ENCODE measurements around the gene NME4.

Gene NME4

GRCh38 chr16:426906-427249 lies 29.9 kb downstream of the NME4 start:
- DNase-seq (ENCODE audit: low read depth): no peak

DNA sequence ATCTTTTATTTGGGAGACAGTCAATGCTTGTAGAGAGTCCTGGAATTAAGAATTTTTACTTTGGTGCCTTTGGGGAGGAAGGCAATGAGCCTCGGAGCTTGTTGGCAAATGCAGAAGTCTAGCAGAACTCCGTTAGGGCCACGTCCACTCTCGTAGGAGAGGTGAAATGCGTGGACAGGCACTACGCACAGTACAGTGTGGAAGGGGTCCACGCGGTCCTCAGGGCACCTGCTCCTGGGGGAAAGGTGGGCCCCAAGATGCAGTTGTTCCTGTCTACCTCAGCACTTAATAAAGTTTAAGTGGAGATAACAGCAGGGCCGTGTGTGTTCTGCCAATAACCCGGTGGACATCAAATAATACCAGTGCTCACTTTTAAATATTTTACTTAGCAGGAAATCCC lies 30.3 kb downstream of the NME4 start:
- no peak for DNase-seq (ENCODE audit: low read depth)

DNA sequence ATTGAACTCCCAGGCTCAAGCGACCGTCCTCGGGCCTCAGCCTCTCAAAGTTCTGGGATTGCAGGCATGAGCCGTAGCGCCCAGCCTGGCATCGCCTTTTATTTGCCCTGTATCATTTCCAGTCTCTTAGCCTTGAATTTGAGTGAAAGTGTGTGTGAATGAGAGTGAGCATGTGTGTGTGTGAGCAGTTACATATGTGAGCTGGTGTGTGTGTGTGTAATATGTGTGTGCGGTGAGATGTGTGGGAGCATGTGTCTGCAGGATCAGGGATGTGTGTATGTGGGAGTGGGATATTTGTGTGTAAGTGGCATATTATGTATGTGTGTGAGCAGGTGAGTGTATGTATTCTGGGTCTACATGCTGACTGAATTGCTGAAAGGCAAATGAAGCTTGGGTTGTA lies 33.9 kb downstream of the NME4 start:
- no peak for DNase-seq (ENCODE audit: low read depth)

GRCh38 chr16:440627-441026 lies 43.6 kb downstream of the NME4 start:
- DNase-seq (ENCODE audit: low read depth): no peak

DNA sequence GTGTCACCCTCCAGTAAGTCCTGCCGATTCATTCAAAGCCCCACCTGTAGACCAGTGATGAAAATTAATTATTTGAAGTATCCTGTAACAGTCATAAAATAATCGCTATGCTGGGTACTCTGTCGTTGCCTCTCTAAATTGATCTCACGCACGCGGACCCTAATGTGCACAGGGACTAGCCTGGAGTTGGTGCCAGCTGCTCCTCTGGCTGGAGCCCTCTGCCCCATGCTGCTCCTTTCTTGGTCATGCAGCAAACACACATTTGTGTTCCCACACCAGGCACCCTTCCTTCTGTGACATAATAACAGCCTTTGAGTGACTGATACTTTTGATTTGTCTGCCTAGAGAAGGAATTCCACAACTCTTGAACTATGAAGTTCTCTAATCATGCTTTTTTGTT lies 44.4 kb downstream of the NME4 start:
- DNase-seq (ENCODE audit: low read depth): no peak

GRCh38 chr16:442976-443375 lies 46.0 kb downstream of the NME4 start:
- no peak for DNase-seq (ENCODE audit: low read depth)

DNA sequence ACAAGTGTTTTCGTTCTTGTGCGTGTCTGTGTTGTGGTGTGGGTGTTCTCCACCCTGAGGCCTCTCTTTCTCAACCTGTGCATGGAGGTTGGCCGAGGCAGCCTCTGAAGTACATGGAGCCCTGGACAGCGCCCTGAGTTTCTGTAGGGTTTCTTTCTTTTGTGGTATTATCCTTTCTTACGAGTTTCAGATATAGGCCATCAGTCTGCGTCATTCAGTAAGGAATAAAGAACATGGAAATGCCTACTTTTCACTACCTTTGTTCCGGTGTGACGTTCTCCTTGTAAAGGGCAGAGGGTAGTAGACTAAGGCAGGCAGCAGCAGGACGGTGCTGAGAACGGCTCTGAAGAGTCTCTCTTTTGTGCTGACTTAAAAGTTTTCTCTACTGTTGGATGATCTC lies 47.0 kb downstream of the NME4 start:
- DNase-seq (ENCODE audit: low read depth): no peak

GRCh38 chr16:445566-445965 lies 48.6 kb downstream of the NME4 start:
- DNase-seq (ENCODE audit: low read depth): no peak
